Activated T-helper 2 cell treated with anti-CD3 and anti-CD28 coated beads, Interferon-gamma antibody, Interleukin-2, Interleukin-4, amounts not matched to agents 10 μg/mL and 5 μg/mL and 100 μg/mL, durations not matched to agents 14 hours and 24 hours and 36 hours (primary cell): ENCODE data around the gene PPIC. TPM values are rescaled to one million over a fixed set of nuclear protein-coding genes. Genes with fewer than 3 reads are reported as not detected.
"Not testable (repeated sequence)": the region's sequence is repeated elsewhere in the genome, so short reads cannot be mapped to it uniquely, and the experiment has no call there.

Source experiments
- DNase-seq: peaks from one replicate; pipeline ENCODE4 v3.0.0; 2021; ENCODE audit warnings: low spot score
- H3K27ac Mint-ChIP-seq: one replicate; pipeline ENCODE4 v1.8.0; 2021; ENCODE audit warnings: mixed read lengths
- H3K27me3 Mint-ChIP-seq: one replicate; pipeline ENCODE4 v1.8.0; 2021; ENCODE audit warnings: low read depth, mixed read lengths
- H3K36me3 Mint-ChIP-seq: one replicate; pipeline ENCODE4 v1.8.0; 2021; ENCODE audit warnings: low read depth, mixed read lengths
- H3K4me1 Mint-ChIP-seq: one replicate; pipeline ENCODE4 v1.8.0; 2021; ENCODE audit warnings: low read depth, mixed read lengths
- H3K4me3 Mint-ChIP-seq: one replicate; pipeline ENCODE4 v1.8.0; 2021; ENCODE audit warnings: low read depth, mild to moderate bottlenecking, moderate library complexity, mixed read lengths
- H3K9me3 Mint-ChIP-seq: one replicate; pipeline ENCODE4 v1.8.0; 2021; ENCODE audit warnings: mixed read lengths
- intact Hi-C: fragments of 100-400 bp; cut with micrococcal nuclease; formaldehyde crosslinking; loops from one replicate; pipeline ENCODE4 v1.15.1; 2023
- total RNA-seq: library from RNA; stranded (reverse); gene quantifications from 2 replicates; pipeline ENCODE4 v1.2.3, GENCODE V29; 2022

PPIC gene
- total RNA-seq, 1 donor from 2014 or later: not detected

- Mint-ChIP-seq H3K27me3 (no peaks in the 10 kb centered on the region), H3K9me3 (no peaks in the 10 kb centered on the region), H3K4me3 (no peak overlapping the region), H3K4me1 (no peaks in the 10 kb centered on the region), H3K27ac (no peak overlapping the region), H3K36me3 (no peaks in the 10 kb centered on the region)
- intact Hi-C loops: loop anchor here (5.0 kb wide), 1 partner anchor 298 kb away; no protein-coding TSS in a partner anchor
- peak; percentile 13 for DNase-seq
These were observed 36.5 kb downstream of the PPIC start for GRCh38 chr5:122999947-123000563.

- intact Hi-C loops: no loop called here
- no peaks in the 10 kb centered on the region for H3K9me3 Mint-ChIP-seq
- H3K27me3 Mint-ChIP-seq: no peaks in the 10 kb centered on the region
These were observed 39.2 kb downstream of the PPIC start for GRCh38 chr5:122997294-122997693.

GRCh38 chr5:122996091-122996490 lies 40.4 kb downstream of the PPIC start:
- intact Hi-C loops: no loop called here
- Mint-ChIP-seq H3K9me3 (no peaks in the 10 kb centered on the region), H3K36me3 (no peaks in the 10 kb centered on the region), H3K27ac (no peak overlapping the region), H3K4me3 (no peak overlapping the region), H3K4me1 (no peaks in the 10 kb centered on the region), H3K27me3 (no peaks in the 10 kb centered on the region)
- DNase-seq: no peak

More at GRCh38 chr5:122997294-122997693, 39.2 kb downstream of the PPIC start:
- Mint-ChIP-seq H3K36me3 (no peaks in the 10 kb centered on the region), H3K4me1 (no peaks in the 10 kb centered on the region), H3K4me3 (no peak overlapping the region), H3K27ac (no peak overlapping the region)
- DNase-seq: no peak

- Mint-ChIP-seq H3K4me3 (no peak overlapping the region), H3K9me3 (no peaks in the 10 kb centered on the region), H3K27me3 (peaks cover 10% of the 10 kb centered on the region), H3K27ac (no peak overlapping the region), H3K36me3 (no peaks in the 10 kb centered on the region), H3K4me1 (no peaks in the 10 kb centered on the region)
- intact Hi-C loops: no loop called here
- no peak for DNase-seq
These were observed 50.4 kb downstream of the PPIC start for GRCh38 chr5:122985954-122986721.

- Mint-ChIP-seq H3K27ac (no peak overlapping the region), H3K4me3 (no peak overlapping the region), H3K27me3 (peaks cover 11% of the 10 kb centered on the region), H3K4me1 (no peaks in the 10 kb centered on the region), H3K9me3 (no peaks in the 10 kb centered on the region), H3K36me3 (no peaks in the 10 kb centered on the region)
- no peak for DNase-seq
- intact Hi-C loops: no loop called here
These were observed 51.4 kb downstream of the PPIC start for GRCh38 chr5:122985006-122985700.

GRCh38 chr5:122984425-122984824 lies 52.1 kb downstream of the PPIC start:
- no peaks in the 10 kb centered on the region for H3K9me3 Mint-ChIP-seq
- H3K4me3 Mint-ChIP-seq: no peak overlapping the region
- peaks cover 11% of the 10 kb centered on the region for H3K27me3 Mint-ChIP-seq
- no peaks in the 10 kb centered on the region for H3K4me1 Mint-ChIP-seq
- H3K36me3 Mint-ChIP-seq: no peaks in the 10 kb centered on the region
- H3K27ac Mint-ChIP-seq: no peak overlapping the region
- intact Hi-C loops: no loop called here
- no peak for DNase-seq

- Mint-ChIP-seq H3K27ac (no peak overlapping the region), H3K36me3 (no peaks in the 10 kb centered on the region), H3K4me1 (no peaks in the 10 kb centered on the region), H3K4me3 (no peak overlapping the region), H3K9me3 (no peaks in the 10 kb centered on the region), H3K27me3 (peaks cover 12% of the 10 kb centered on the region)
- DNase-seq: no peak
- intact Hi-C loops: no loop called here
These were observed 54.1 kb downstream of the PPIC start for GRCh38 chr5:122982376-122982775.

GRCh38 chr5:122981846-122982245 lies 54.7 kb downstream of the PPIC start:
- no peak for DNase-seq
- Mint-ChIP-seq H3K9me3 (no peaks in the 10 kb centered on the region), H3K27ac (no peak overlapping the region), H3K36me3 (no peaks in the 10 kb centered on the region), H3K4me3 (no peak overlapping the region), H3K4me1 (no peaks in the 10 kb centered on the region), H3K27me3 (peaks cover 12% of the 10 kb centered on the region)
- intact Hi-C loops: no loop called here

- peaks cover 9% of the 10 kb centered on the region for H3K27me3 Mint-ChIP-seq
- DNase-seq: no peak
- H3K9me3 Mint-ChIP-seq: no peaks in the 10 kb centered on the region
- no peaks in the 10 kb centered on the region for H3K4me1 Mint-ChIP-seq
- intact Hi-C loops: no loop called here
- no peak overlapping the region for H3K27ac Mint-ChIP-seq
- no peaks in the 10 kb centered on the region for H3K36me3 Mint-ChIP-seq
- H3K4me3 Mint-ChIP-seq: no peak overlapping the region
These were observed 57.8 kb downstream of the PPIC start for GRCh38 chr5:122978644-122979297.

- Mint-ChIP-seq H3K4me1 (no peaks in the 10 kb centered on the region), H3K36me3 (no peaks in the 10 kb centered on the region), H3K4me3 (no peak overlapping the region), H3K9me3 (no peaks in the 10 kb centered on the region), H3K27ac (no peak overlapping the region), H3K27me3 (peaks cover 9% of the 10 kb centered on the region)
- no peak for DNase-seq
- intact Hi-C loops: no loop called here
These were observed 58.5 kb downstream of the PPIC start for GRCh38 chr5:122978068-122978467.

GRCh38 chr5:122977319-122977718 lies 59.2 kb downstream of the PPIC start:
- intact Hi-C loops: no loop called here
- no peaks in the 10 kb centered on the region for H3K36me3 Mint-ChIP-seq

GRCh38 chr5:122974251-122974650 lies 62.3 kb downstream of the PPIC start:
- H3K27me3 Mint-ChIP-seq, H3K4me3 Mint-ChIP-seq, H3K9me3 Mint-ChIP-seq, H3K4me1 Mint-ChIP-seq, intact Hi-C loops, DNase-seq, H3K36me3 Mint-ChIP-seq, H3K27ac Mint-ChIP-seq: not testable (repeated sequence)

More at GRCh38 chr5:122977319-122977718, 59.2 kb downstream of the PPIC start:
- no peak for DNase-seq
- Mint-ChIP-seq H3K9me3 (no peaks in the 10 kb centered on the region), H3K4me3 (no peak overlapping the region), H3K27me3 (peaks cover 9% of the 10 kb centered on the region), H3K27ac (no peak overlapping the region), H3K4me1 (no peaks in the 10 kb centered on the region)
